B cell (primary cell): ENCODE measurements around the gene ELAVL3. TPM values are rescaled to one million over a fixed set of nuclear protein-coding genes. Genes with fewer than 3 reads are reported as not detected.

Source experiments
- ATAC-seq: fragments of 200-7000 bp; cut with Tn5 transposase; one replicate; pipeline ENCODE4 v1.10.0; 2021; ENCODE audit warnings: low read depth, mild to moderate bottlenecking, moderate number of reproducible peaks, moderate library complexity
- CTCF ChIA-PET: fragments of 350-600 bp; sonication (Branson Sonifier 250); formaldehyde crosslinking; loops from one replicate; lab custom pipeline; 2021; ENCODE audit warnings: antibody characterized with exemption, inconsistent platforms; lab: Charles Lee
- POLR2A ChIA-PET: fragments of 350-600 bp; sonication (Branson Sonifier 250); formaldehyde crosslinking; loops from one replicate; lab custom pipeline; 2021; ENCODE audit warnings: antibody characterized with exemption; lab: Charles Lee
- DNase-seq: peaks from one replicate; pipeline ENCODE4 v3.0.0; 2013
- H2AFZ ChIP-seq: 2 replicates; pipeline ENCODE4 v1.6.1; 2012; ENCODE audit warnings: mild to moderate bottlenecking, low read depth, low read length; ENCODE audit not compliant: insufficient read depth, poor library complexity, severe bottlenecking
- H3K27ac ChIP-seq, 2 donors: 1 replicate in 1 of 2; 2 replicates in 1 of 2; pipeline ENCODE4 v1.5.1; 2012 to 2013; ENCODE audit warnings: low read length in 2 of 2, mild to moderate bottlenecking in 2 of 2, moderate library complexity in 1 of 2
- H3K27me3 ChIP-seq, 4 experiments: fragments of 200-600 bp in 1 of 4; sonication (generic) in 1 of 4; replicated peaks in 1 of 4; 1 replicate in 2 of 4; 2 replicates in 2 of 4; pipeline versions ENCODE4 v1.6.1 to v1.7.0; 2013 to 2016; ENCODE audit warnings: low read length in 3 of 4, mild to moderate bottlenecking in 2 of 4, mixed read lengths in 1 of 4, moderate library complexity in 1 of 4; ENCODE audit not compliant: insufficient read depth in 4 of 4, control insufficient read depth in 3 of 4; ENCODE audit errors: control extremely low read depth in 1 of 4
- H3K36me3 ChIP-seq, 2 experiments: replicated peaks in 1 of 2; 1 replicate in 1 of 2; 2 replicates in 1 of 2; pipeline versions ENCODE4 v1.6.1 to v1.7.1; 2013; ENCODE audit warnings: low read length in 1 of 2; ENCODE audit not compliant: insufficient read depth in 2 of 2, control insufficient read depth in 1 of 2; ENCODE audit errors: control extremely low read depth in 1 of 2, extremely low read depth in 1 of 2
- H3K4me1 ChIP-seq, 2 donors: fragments of 200-600 bp in 1 of 2; sonication (generic) in 1 of 2; 1 replicate in 1 of 2; 2 replicates in 1 of 2; pipeline versions ENCODE4 v1.5.1 to v1.6.1; 2013 to 2017; ENCODE audit warnings: low read length in 2 of 2; ENCODE audit not compliant: control insufficient read depth in 2 of 2, insufficient read depth in 2 of 2
- H3K4me2 ChIP-seq: replicated peaks from 2 replicates; pipeline ENCODE3; 2012; ENCODE audit warnings: mild to moderate bottlenecking, low read depth, low read length; ENCODE audit not compliant: poor library complexity, severe bottlenecking
- H3K4me3 ChIP-seq, 5 experiments: fragments of 200-600 bp in 1 of 5; sonication (generic) in 1 of 5; 1 replicate in 3 of 5; 2 replicates in 2 of 5; pipeline versions ENCODE4 v1.5.1 to v1.7.0; 2011 to 2016; ENCODE audit warnings: low read length in 4 of 5, mild to moderate bottlenecking in 4 of 5, low read depth in 2 of 5, control low read depth in 1 of 5, moderate library complexity in 1 of 5; ENCODE audit not compliant: insufficient read depth in 1 of 5; ENCODE audit errors: control extremely low read depth in 1 of 5, extremely low read depth in 1 of 5
- H3K79me2 ChIP-seq: fragments of 200-600 bp; sonication (generic); one replicate; pipeline ENCODE4 v1.6.0; 2016; ENCODE audit warnings: low read length; ENCODE audit not compliant: control insufficient read depth, insufficient read depth
- H3K9ac ChIP-seq: fragments of 200-600 bp; sonication (generic); 2 replicates; pipeline ENCODE4 v1.6.1; 2017; ENCODE audit warnings: mild to moderate bottlenecking, low read length, moderate library complexity
- H3K9me3 ChIP-seq, 3 donors: one replicate each; pipeline versions ENCODE4 v1.6.1 to v1.7.1; 2013; ENCODE audit warnings: low read length in 2 of 3; ENCODE audit not compliant: control insufficient read depth in 2 of 3, insufficient read depth in 1 of 3; ENCODE audit errors: control extremely low read depth in 1 of 3
- H4K20me1 ChIP-seq: 2 replicates; pipeline ENCODE4 v1.6.0; 2012; ENCODE audit warnings: mild to moderate bottlenecking, low read length; ENCODE audit not compliant: insufficient read depth, control insufficient read depth, poor library complexity, severe bottlenecking
- H3K27ac Mint-ChIP-seq: one replicate; pipeline ENCODE4 v1.8.0; 2021; ENCODE audit warnings: mixed read lengths
- H3K27me3 Mint-ChIP-seq: one replicate; pipeline ENCODE4 v1.8.0; 2021; ENCODE audit warnings: mixed read lengths
- H3K4me1 Mint-ChIP-seq: one replicate; pipeline ENCODE4 v1.8.0; 2021; ENCODE audit warnings: mixed read lengths
- H3K4me3 Mint-ChIP-seq: one replicate; pipeline ENCODE4 v1.8.0; 2021; ENCODE audit warnings: mixed read lengths
- H3K9me3 Mint-ChIP-seq: one replicate; pipeline ENCODE4 v1.8.0; 2022; ENCODE audit warnings: mixed read lengths; ENCODE audit not compliant: insufficient read depth
- CTCF ChIP-seq: fragments of 200-600 bp; IDR thresholded peaks from one replicate; pipeline ENCODE4 v1.8.0; 2022; ENCODE audit warnings: antibody characterized with exemption, mild to moderate bottlenecking
- EZH2 ChIP-seq: IDR thresholded peaks from 2 replicates; pipeline ENCODE4 v1.6.1; 2012; ENCODE audit warnings: borderline replicate concordance, low read depth, mild to moderate bottlenecking, moderate library complexity, low read length; ENCODE audit not compliant: insufficient read depth, poor library complexity, severe bottlenecking
- WGBS: methylation state at CpG from one replicate; pipeline ENCODE4 v1.1.5; 2013; ENCODE audit warnings: missing lambda C conversion rate; ENCODE audit not compliant: insufficient coverage; 5-methylcytosine and 5-hydroxymethylcytosine counted together
- intact Hi-C: fragments of 100-400 bp; cut with micrococcal nuclease; formaldehyde crosslinking; loops from one replicate; pipeline ENCODE4 v1.10.0; 2022
- polyA plus RNA-seq: library from polyadenylated mRNA; depleted of rRNA; stranded (reverse); fragments of >200 nt; gene quantifications from 2 replicates; pipeline ENCODE4 v1.2.3, GENCODE V29; 2012
- total RNA-seq, 2 donors: library from RNA; stranded (reverse); fragments of 120-200 nt in 1 of 2; gene quantifications; 1 replicate in 1 of 2; 2 replicates in 1 of 2; pipeline versions ENCODE4 v1.2.3 to v1.2.4, GENCODE V29; 2013 to 2022

The ELAVL3 gene
- total and polyA plus RNA-seq, 2 donors (not counting 1 experiment from before 2014, with no cell fraction given) = 0.01 TPM; not detected in 1

GRCh38 chr19:11451871-11452619 is 28.8 kb downstream of the ELAVL3 start:
- no peaks in the 10 kb centered on the region for H3K79me2 ChIP-seq
- Mint-ChIP-seq H3K27me3 (no peaks in the 10 kb centered on the region), H3K9me3 (no peaks in the 10 kb centered on the region), H3K27ac (no peak overlapping the region), H3K4me3 (peak overlapping the region; percentile 49), H3K4me1 (peaks cover 8% of the 10 kb centered on the region)
- peaks cover 7% of the 10 kb centered on the region for H4K20me1 ChIP-seq
- no peak overlapping the region for H3K4me3 ChIP-seq
- ATAC-seq (no peak), DNase-seq (no peak)
- H2AFZ ChIP-seq = no peak overlapping the region
- TF ChIP-seq EZH2 = no peak
- no peak for TF ChIP-seq CTCF
- peaks cover 0 to 5% of the 10 kb centered on the region in 2 donors for H3K4me1 ChIP-seq
- H3K9ac ChIP-seq = no peak overlapping the region
- peaks cover 0 to 32% of the 10 kb centered on the region in 2 experiments for H3K36me3 ChIP-seq
- CTCF ChIA-PET = interaction anchor here (0.6 to 1.4 kb wide), 7 partner anchors 9 to 142 kb away, joined by 3 to 6 read pairs (median 4); partner anchors contain the start of gene SWSAP1
- intact Hi-C loops = no loop called here
- no peaks in the 10 kb centered on the region for H3K9me3 ChIP-seq
- POLR2A ChIA-PET = no interaction called here
- H3K4me2 ChIP-seq = no peak overlapping the region
- H3K27me3 ChIP-seq = no peaks in the 10 kb centered on the region
- H3K27ac ChIP-seq = no peak overlapping the region
- WGBS = 61% methylated on average over 8 of the region's 25 CpGs

- no peak for ATAC-seq
- Histone ChIP-seq H3K36me3 (peaks cover 0 to 35% of the 10 kb centered on the region in 2 experiments), H3K27me3 (no peaks in the 10 kb centered on the region), H3K79me2 (no peaks in the 10 kb centered on the region), H3K9ac (no peak overlapping the region), H3K9me3 (no peaks in the 10 kb centered on the region), H3K4me1 (peaks cover 0 to 5% of the 10 kb centered on the region in 2 donors), H3K4me3 (no peak overlapping the region), H4K20me1 (peaks cover 13% of the 10 kb centered on the region), H3K27ac (no peak overlapping the region), H2AFZ (no peak overlapping the region), H3K4me2 (no peak overlapping the region)
- Mint-ChIP-seq H3K9me3 (no peaks in the 10 kb centered on the region), H3K4me3 (no peak overlapping the region), H3K4me1 (peaks cover 8% of the 10 kb centered on the region), H3K27me3 (no peaks in the 10 kb centered on the region), H3K27ac (no peak overlapping the region)
- TF ChIP-seq EZH2 (no peak), CTCF (no peak)
- intact Hi-C loops = no loop called here
- WGBS = no CpG with 5 or more reads among the region's 13 CpGs
- CTCF ChIA-PET = interaction anchor here (1.1 to 1.4 kb wide), 2 partner anchors 74 to 77 kb away, joined by 3 to 5 read pairs; partner anchors contain the start of gene SWSAP1
- DNase-seq = no peak
- POLR2A ChIA-PET = no interaction called here
Observed at GRCh38 chr19:11451327-11451870, 29.4 kb downstream of the ELAVL3 start.
